ENCODE data around the gene FBLN7.

FBLN7 gene

GRCh38 chr2:112151701-112152440 is 13.7 kb downstream of the FBLN7 start:
- TF ChIP-seq CTCF (IDR thresholded peaks at IDR 0.05; ENCODE audit: extremely low read depth, insufficient read depth, missing control alignments) = no peak
- in situ Hi-C loops (cut with MboI; ENCODE audit: low pct_unique_long_range_greater_than_20kb, low sequenced_read_pairs, unreplicated experiment) = no loop called here
- DNase-seq (ENCODE audit: low spot score) = no peak

GRCh38 chr2:112152476-112153178 is 14.4 kb downstream of the FBLN7 start:
- no peak for TF ChIP-seq CTCF (IDR thresholded peaks at IDR 0.05; ENCODE audit: extremely low read depth, insufficient read depth, missing control alignments)
- DNase-seq (ENCODE audit: low spot score) = no peak
- in situ Hi-C loops (cut with MboI; ENCODE audit: low pct_unique_long_range_greater_than_20kb, low sequenced_read_pairs, unreplicated experiment) = no loop called here

GRCh38 chr2:112153179-112153490 is 14.9 kb downstream of the FBLN7 start:
- DNase-seq (ENCODE audit: low spot score) = no peak
- TF ChIP-seq CTCF (IDR thresholded peaks at IDR 0.05; ENCODE audit: extremely low read depth, insufficient read depth, missing control alignments) = no peak
- in situ Hi-C loops (cut with MboI; ENCODE audit: low pct_unique_long_range_greater_than_20kb, low sequenced_read_pairs, unreplicated experiment) = no loop called here

GRCh38 chr2:112153501-112153900 is 15.3 kb downstream of the FBLN7 start:
- DNase-seq (ENCODE audit: low spot score) = no peak
- no peak for TF ChIP-seq CTCF (IDR thresholded peaks at IDR 0.05; ENCODE audit: extremely low read depth, insufficient read depth, missing control alignments)
- in situ Hi-C loops (cut with MboI; ENCODE audit: low pct_unique_long_range_greater_than_20kb, low sequenced_read_pairs, unreplicated experiment) = no loop called here

- DNase-seq (ENCODE audit: low spot score) = no peak
- no peak for TF ChIP-seq CTCF (IDR thresholded peaks at IDR 0.05; ENCODE audit: extremely low read depth, insufficient read depth, missing control alignments)
- in situ Hi-C loops (cut with MboI; ENCODE audit: low pct_unique_long_range_greater_than_20kb, low sequenced_read_pairs, unreplicated experiment) = no loop called here
Observed at GRCh38 chr2:112154246-112155117, 16.3 kb downstream of the FBLN7 start.

GRCh38 chr2:112155331-112156151 is 17.4 kb downstream of the FBLN7 start:
- TF ChIP-seq CTCF (IDR thresholded peaks at IDR 0.05; ENCODE audit: extremely low read depth, insufficient read depth, missing control alignments) = no peak
- no peak for DNase-seq (ENCODE audit: low spot score)
- in situ Hi-C loops (cut with MboI; ENCODE audit: low pct_unique_long_range_greater_than_20kb, low sequenced_read_pairs, unreplicated experiment) = no loop called here

All from GM13977 (cell line).